ENCODE measurements around the gene FCGR3B.
"Not testable (repeated sequence)": the region's sequence is repeated elsewhere in the genome, so short reads cannot be mapped to it uniquely, and the experiment has no call there.

The FCGR3B gene

GRCh38 chr1:161631076-161631475 lies at the start of gene FCGR3B:
TSS of gene FCGR3B (minus strand) at chr1:161631176. CDS start at chr1:161631094, 82 bp downstream.
- H3K4me3 ChIP-seq (ENCODE audit: low read depth, low read length), result no peak within 1 kb of the TSS

- H3K4me3 ChIP-seq (ENCODE audit: low read depth, low read length), result no peak overlapping the region
Observed at GRCh38 chr1:161678500-161678899, 47.5 kb upstream of the FCGR3B start.

DNA sequence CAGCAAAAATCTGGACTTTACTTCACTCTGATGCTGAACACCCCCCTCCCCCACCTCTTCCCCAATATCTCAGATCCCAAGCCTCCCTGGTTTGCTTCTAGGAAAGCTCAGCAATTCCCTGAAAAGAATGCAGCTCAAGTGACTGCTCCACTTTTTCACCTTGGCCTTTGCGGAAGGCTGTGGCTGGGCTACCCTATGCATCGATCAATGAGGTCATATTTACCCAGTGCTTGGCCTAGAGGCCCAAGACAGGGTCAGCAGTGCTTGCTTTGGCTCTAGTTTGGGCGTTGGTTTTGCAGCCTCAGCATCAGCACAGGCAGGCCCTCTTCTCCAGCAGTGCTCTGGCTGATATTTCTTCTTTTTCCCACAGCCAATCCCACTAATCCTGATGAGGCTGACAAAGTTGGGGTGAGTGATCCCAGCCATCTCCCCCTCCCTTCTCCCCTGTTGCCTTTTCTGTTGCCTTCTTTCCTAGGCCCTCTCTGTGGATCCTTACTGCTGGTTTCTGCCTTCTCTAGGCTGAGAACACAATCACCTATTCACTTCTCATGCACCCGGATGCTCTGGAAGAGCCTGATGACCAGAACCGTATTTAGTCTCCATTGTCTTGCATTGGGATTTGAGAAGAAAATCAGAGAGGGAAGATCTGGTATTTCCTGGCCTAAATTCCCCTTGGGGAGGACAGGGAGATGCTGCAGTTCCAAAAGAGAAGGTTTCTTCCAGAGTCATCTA lies 46.1 kb upstream of the FCGR3B start:
- H3K4me3 ChIP-seq (ENCODE audit: low read depth, low read length), result no peak overlapping the region

GRCh38 chr1:161676441-161676840 lies 45.5 kb upstream of the FCGR3B start:
- H3K4me3 ChIP-seq (ENCODE audit: low read depth, low read length), result no peak overlapping the region

DNA sequence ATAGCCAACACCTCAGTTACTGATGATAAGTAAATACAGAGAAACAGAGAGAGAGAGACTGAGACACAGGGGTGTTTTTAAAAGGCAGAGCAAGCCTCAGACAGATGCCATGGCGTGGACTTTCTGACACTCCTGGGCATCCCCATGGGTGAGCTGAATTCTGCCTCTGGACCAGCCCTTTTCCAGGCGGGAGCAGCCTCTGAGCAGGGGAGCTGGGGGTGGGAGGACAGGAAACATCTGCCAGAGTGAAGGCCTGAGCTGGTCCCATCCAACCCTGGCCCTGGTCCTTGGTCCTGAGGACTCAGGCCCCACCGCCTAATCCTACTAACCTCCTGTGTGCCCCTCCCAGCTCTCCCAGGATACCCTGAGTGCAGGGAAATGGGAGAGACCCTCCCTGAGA lies 43.9 kb upstream of the FCGR3B start:
- H3K4me3 ChIP-seq (ENCODE audit: low read depth, low read length), result not testable (repeated sequence)

GRCh38 chr1:161674447-161674846 lies 43.5 kb upstream of the FCGR3B start:
- not testable (repeated sequence) for H3K4me3 ChIP-seq (ENCODE audit: low read depth, low read length)

DNA sequence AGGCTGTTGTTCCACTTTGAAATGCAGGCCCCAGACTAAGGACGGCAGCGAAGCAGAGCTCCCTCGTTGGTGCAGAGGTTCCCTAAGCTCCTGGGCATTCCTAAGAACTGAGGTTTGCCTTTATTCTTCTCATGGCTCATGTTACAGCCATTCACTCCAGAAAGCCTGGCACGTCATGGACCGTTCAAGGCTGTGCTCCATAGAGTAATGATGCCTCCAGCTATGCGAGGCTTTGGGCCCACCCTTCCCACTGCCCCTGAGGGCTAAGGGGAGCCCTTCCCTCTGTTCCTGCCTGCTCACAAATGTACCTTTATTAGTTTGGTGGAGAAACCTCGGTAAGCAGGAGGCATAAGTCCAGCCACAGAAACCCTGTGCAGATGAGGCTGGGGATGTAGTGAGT lies 42.5 kb upstream of the FCGR3B start:
- H3K4me3 ChIP-seq (ENCODE audit: low read depth, low read length), result not testable (repeated sequence)

DNA sequence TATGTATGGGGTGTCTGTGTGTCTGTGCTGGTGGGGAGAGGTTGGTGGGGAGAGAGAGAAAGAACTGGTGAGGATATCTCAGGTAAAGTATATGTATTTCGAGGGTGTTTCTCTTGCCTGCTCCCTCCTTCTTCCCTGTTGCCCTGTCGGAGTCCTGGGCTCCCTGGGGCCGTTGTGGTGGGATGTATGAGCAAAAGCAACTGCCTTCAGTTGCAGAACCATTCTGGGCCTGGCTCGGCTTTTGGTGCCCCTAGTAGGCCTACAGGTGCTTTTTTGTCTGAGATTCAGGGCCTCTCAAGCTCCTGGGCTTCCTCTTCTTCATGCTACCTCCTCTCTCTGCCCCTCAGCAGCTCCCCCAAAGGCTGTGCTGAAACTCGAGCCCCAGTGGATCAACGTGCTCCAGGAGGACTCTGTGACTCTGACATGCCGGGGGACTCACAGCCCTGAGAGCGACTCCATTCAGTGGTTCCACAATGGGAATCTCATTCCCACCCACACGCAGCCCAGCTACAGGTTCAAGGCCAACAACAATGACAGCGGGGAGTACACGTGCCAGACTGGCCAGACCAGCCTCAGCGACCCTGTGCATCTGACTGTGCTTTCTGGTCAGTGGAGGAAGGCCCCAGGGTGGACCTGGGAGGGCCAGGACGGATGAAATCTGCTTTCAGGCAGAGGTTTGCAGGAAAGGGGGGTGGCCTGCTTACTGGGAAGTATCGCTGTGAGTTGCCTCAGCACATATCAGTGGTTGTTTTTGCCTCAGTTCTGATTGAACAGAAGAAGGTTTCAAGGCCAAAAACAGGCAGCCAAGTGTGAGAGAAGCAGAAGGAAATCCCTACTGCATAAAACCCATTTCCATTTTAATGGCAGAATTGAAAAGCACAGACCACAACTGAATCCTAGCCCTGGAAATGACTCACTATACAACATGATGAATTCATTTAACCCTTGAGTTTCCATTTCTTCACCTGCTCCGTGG lies 40.4 kb upstream of the FCGR3B start:
- not testable (repeated sequence) for H3K4me3 ChIP-seq (ENCODE audit: low read depth, low read length)

DNA sequence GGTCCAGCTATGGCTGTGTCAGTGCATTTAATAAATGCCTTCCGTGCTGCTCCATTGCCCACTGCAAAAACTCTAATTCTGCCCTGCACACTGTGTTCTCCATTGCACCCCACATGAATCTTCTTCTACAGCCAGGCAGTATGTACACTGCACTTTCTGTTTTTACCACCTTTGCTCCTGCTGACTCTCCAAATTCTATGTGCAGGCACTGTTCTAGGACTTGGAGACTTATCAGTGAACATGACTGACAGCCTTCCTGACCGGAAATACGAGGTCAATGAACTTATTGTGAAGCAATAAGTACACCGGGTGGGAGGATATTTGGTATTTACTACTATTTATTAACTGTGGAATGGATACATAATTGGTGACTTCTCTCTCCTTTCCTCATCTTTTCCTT lies 33.7 kb upstream of the FCGR3B start:
- H3K4me3 ChIP-seq (ENCODE audit: low read depth, low read length), result not testable (repeated sequence)

- not testable (repeated sequence) for H3K4me3 ChIP-seq (ENCODE audit: low read depth, low read length)
Observed at GRCh38 chr1:161663569-161663968, 32.6 kb upstream of the FCGR3B start.

GRCh38 chr1:161662684-161663339 lies 31.8 kb upstream of the FCGR3B start, which contains the start of gene FCGR2B:
TSS of gene FCGR2B (plus strand) at chr1:161663143. CDS start at chr1:161663242, 99 bp downstream.
- H3K4me3 ChIP-seq (ENCODE audit: low read depth, low read length), result not testable (repeated sequence)

DNA sequence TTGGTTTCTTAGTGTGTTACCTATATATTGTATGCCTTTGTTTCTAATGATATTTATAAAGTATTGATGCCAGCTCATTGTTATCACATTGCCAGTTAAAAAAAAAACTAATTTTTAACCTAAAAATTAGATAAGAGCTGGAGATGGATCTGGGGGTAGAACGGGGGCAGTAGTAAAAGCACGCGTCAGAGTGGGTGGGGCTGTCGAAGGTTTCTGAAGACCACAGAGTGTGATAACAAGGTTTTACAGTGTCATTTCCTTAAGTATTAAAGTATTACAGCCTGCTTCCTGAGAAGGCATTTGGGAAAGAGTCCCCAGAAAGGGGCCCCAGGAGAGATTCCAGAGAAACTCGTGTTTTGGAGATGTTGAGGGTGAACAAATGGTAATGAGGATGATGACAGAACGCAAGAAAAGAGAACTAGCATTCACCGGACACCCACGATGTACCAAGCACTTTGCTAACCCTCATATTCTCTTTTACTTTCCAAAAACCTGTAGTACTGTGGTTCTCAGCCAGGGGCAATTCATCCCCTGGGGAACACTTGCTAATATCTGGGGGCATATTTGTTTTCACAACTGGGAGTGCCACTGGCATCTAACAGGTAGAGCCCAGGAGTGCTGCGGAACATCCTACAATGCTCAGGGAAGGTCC lies 30.8 kb upstream of the FCGR3B start:
- not testable (repeated sequence) for H3K4me3 ChIP-seq (ENCODE audit: low read depth, low read length)

- H3K4me3 ChIP-seq (ENCODE audit: low read depth, low read length), result not testable (repeated sequence)
Observed at GRCh38 chr1:161658524-161658923, 27.5 kb upstream of the FCGR3B start.

DNA sequence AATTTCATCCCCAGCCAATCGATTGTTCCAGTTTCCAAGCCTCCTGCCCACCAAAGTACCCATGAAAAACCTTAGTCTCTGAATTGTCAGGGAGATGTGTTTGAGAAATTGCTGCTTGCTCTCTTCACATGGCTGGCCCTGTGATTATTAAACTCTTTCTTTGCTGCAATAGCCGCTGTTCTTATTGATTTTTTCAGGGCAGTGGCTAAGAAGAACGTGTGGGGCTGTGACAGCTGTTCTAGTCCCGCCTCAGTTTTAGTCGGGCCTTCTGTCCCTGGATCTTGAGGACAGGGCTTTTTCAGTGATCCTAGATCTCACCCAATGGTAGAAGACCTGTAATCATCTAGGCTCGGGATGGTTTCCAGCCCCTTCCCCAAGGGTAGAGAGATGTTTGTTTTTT lies 23.0 kb upstream of the FCGR3B start:
- H3K4me3 ChIP-seq (ENCODE audit: low read depth, low read length), result not testable (repeated sequence)

GRCh38 chr1:161653541-161653940 lies 22.6 kb upstream of the FCGR3B start:
- H3K4me3 ChIP-seq (ENCODE audit: low read depth, low read length), result not testable (repeated sequence)

DNA sequence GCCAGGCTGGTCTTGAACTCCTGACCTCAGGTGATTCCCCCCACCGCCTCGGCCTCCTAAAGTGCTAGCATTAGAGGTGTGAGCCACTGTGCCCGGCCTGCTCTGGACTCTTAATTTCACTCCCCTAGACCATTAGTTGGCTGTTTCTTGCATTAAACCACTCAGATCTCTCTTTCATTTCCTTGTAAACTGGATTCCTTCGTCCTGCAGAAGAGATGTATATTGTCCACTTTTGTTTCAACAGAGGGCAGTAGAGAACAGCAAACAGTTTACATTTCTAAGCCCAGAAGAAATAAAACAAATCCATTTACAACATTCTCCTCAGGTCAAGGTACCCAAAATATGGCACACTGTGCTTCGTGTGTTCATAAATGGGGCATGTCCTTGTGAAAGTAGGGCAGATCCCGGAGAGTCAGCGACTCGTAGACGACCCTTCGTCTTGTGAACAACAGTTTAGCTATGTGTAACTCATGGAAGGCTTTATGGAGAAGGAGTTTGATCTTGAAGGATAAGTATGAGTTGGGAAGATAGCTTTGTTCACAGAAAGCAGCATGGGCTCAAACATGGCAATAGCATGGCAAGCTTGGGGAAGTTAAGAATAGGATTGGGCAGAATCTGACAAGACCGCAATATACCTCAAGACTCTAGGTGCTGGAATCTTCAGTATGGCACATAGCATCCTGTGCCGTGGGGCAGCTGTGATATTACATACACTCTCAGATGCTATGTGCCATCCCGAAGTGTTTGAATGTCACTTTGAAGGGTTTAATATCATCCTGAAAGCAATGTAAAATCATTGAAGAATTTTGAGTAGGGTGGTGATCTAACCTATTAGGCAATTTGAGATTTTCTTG lies 16.8 kb upstream of the FCGR3B start:
- H3K4me3 ChIP-seq (ENCODE audit: low read depth, low read length), result not testable (repeated sequence)

DNA sequence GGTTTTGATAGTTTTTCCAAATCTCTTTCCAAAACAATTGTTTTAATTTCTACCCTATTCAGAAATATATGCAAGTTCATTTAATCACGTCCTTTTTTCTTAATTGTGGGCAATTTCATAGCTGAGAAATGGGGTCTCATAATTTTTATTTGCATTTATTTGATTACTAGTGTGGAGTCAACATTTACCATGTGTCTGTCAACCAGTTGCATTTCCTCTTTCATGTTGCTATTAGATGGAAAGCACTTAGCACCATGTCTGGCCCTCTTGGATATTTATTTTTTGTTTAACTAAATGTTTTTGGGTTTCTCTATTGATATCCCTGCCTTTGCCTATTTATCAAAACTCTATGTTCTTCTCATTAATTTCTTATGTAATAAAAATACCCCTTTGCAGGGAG lies 13.9 kb upstream of the FCGR3B start:
- not testable (repeated sequence) for H3K4me3 ChIP-seq (ENCODE audit: low read depth, low read length)

DNA sequence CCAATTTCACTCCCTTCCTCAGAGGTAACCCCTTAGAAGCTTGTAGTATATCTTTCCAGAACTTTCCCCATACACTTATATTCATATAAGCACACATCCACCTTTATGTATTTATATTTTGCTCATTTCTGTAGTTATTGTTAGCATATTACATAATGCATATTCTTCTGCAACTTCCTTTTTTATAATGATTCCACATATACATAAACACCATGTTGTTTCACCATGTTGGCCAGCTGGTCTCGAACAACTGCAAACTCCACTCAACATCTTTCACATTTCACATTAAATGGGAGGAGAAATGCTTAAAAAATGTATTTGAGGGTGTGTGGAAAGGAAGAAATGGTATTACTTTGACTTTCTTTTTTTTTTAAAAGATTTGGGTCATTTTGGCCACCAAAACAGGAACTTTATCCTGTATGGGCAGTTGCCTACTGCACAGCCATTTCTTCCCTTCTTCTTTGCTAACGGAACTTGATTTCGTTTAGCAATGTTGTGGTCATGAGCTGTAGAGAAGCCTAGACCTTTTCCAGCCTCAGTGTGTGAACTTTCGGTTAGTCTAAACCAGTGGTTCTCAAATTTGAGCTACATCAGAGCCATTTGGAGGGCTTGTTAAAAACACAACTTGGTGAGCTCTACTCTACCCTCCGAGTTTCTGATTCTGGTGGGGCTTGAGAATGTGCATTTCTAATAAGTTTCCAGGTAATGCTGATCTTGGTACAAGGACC lies 12.7 kb upstream of the FCGR3B start:
- not testable (repeated sequence) for H3K4me3 ChIP-seq (ENCODE audit: low read depth, low read length)

DNA sequence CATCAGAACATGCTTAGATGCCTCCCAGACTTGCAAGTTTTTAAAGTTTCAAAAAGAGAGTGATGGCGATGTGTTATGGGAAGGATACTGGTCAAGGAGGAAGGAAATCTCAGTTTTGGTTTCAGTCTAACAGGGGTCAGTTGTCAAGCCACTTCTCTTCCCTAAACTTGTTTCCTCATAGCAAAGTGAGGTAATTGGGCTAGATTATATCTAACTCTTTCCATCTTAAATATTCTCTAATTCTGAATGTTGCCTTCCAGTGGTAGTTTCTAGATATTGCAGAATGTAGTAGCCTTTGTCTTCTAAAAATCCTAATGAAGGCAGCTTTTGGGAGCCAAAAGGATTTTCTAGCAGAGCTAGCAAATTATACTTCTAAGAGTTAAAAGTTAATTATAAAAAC lies 11.7 kb upstream of the FCGR3B start:
- not testable (repeated sequence) for H3K4me3 ChIP-seq (ENCODE audit: low read depth, low read length)
